Ascending aorta (tissue), 2 donors: Measurements from ENCODE around the gene MAP3K19. TPM values are rescaled to one million over a fixed set of nuclear protein-coding genes. Genes with fewer than 3 reads are reported as not detected.

Source experiments
- DNase-seq, 2 donors: peaks; one replicate each; pipeline ENCODE4 v3.0.0-alpha.2; 2019; ENCODE audit warnings: low spot score in 2 of 2
- H3K27ac ChIP-seq, 2 donors: fragments of 200-600 bp; sonication (generic); one replicate each; pipeline ENCODE4 v1.5.1; 2016 to 2017; ENCODE audit warnings: mild to moderate bottlenecking in 1 of 2
- H3K27me3 ChIP-seq: fragments of 200-600 bp; sonication (generic); one replicate; pipeline ENCODE4 v1.5.1; 2017
- H3K36me3 ChIP-seq, 2 donors: fragments of 200-600 bp; sonication (generic); one replicate each; pipeline ENCODE4 v1.5.1; 2016
- H3K4me1 ChIP-seq, 2 donors: fragments of 200-600 bp; sonication (generic); one replicate each; pipeline ENCODE4 v1.5.1; 2016 to 2017; ENCODE audit warnings: mild to moderate bottlenecking in 1 of 2
- H3K4me3 ChIP-seq, 2 donors: fragments of 200-600 bp; sonication (generic); one replicate each; pipeline ENCODE4 v1.5.1; 2016 to 2017; ENCODE audit warnings: mild to moderate bottlenecking in 1 of 2
- H3K9me3 ChIP-seq, 2 donors: fragments of 200-600 bp; sonication (generic); one replicate each; pipeline ENCODE4 v1.5.1; 2016
- intact Hi-C: fragments of 100-400 bp; cut with DNase I; formaldehyde crosslinking; loops from one replicate; pipeline ENCODE4 v1.15.1; 2023
- total RNA-seq: library from RNA; depleted of rRNA; stranded (reverse); fragments of >200 nt; gene quantifications from one replicate; pipeline ENCODE4 v1.1.0, GENCODE V29; 2016
- TF ChIP-seq, protein P1 (sequence below), 3 experiments: fragments of 200-600 bp in 2 of 3; fragments of 450-650 bp in 1 of 3; sonication (generic) in 2 of 3; IDR thresholded peaks; one replicate each; pipeline ENCODE4 v1.5.1; 2016 to 2019; ENCODE audit warnings: antibody characterized with exemption in 3 of 3, mild to moderate bottlenecking in 1 of 3, moderate library complexity in 1 of 3

The MAP3K19 gene
- total RNA-seq, 1 donor from 2014 or later, result not detected

DNA sequence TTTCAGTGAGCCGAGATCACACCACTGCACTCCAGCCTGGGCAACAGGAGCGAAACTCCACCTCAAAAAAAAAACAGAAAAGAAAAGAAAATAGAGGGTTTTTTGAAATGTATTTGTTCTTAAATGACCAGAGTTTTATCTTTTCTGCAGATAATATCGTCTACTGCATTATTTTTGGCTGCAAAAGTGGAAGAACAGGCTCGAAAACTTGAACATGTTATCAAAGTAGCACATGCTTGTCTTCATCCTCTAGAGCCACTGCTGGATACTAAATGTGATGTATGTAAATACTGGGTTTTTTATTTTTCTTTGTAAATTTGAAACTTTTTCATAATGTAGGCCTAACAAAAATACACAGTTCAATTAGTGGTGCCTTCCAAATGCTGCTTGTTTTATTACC, 110.6 kb downstream of the MAP3K19 start:
- no peak overlapping the region for H3K27ac ChIP-seq
- H3K4me1 ChIP-seq, result peaks cover 0 to 15% of the 10 kb centered on the region in 2 donors
- peaks cover 26 to 33% of the 10 kb centered on the region in 2 donors for H3K36me3 ChIP-seq
- intact Hi-C loops, result no loop called here
- H3K27me3 ChIP-seq, result no peaks in the 10 kb centered on the region
- TF ChIP-seq, protein P1, sequence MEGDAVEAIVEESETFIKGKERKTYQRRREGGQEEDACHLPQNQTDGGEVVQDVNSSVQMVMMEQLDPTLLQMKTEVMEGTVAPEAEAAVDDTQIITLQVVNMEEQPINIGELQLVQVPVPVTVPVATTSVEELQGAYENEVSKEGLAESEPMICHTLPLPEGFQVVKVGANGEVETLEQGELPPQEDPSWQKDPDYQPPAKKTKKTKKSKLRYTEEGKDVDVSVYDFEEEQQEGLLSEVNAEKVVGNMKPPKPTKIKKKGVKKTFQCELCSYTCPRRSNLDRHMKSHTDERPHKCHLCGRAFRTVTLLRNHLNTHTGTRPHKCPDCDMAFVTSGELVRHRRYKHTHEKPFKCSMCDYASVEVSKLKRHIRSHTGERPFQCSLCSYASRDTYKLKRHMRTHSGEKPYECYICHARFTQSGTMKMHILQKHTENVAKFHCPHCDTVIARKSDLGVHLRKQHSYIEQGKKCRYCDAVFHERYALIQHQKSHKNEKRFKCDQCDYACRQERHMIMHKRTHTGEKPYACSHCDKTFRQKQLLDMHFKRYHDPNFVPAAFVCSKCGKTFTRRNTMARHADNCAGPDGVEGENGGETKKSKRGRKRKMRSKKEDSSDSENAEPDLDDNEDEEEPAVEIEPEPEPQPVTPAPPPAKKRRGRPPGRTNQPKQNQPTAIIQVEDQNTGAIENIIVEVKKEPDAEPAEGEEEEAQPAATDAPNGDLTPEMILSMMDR (IDR thresholded peaks at IDR 0.05), result no peak
- no peak for DNase-seq
- no peak overlapping the region for H3K4me3 ChIP-seq
- no peaks in the 10 kb centered on the region for H3K9me3 ChIP-seq

DNA sequence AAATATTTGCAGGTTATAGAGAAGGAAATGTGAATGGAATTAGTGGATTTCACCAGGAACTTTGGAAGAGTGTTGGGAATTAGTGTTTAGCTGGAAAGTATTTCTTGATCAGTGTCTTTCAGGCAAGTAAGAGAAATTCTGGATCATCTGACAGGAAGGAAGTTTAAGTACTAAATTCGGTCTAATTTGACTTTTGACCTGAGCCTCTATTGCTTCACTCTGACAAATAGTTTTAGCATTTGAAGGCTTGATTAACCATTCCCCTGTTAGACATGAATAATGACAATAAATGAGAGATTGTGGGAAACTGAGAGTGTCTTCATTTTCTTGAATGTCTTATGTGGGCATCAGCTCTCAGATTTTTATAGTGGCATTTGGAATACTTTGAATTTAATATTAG, 112.6 kb downstream of the MAP3K19 start:
- Histone ChIP-seq H3K27me3 (no peaks in the 10 kb centered on the region), H3K4me1 (peaks cover 0 to 15% of the 10 kb centered on the region in 2 donors), H3K9me3 (no peaks in the 10 kb centered on the region), H3K36me3 (peaks cover 10 to 19% of the 10 kb centered on the region in 2 donors), H3K4me3 (no peak overlapping the region), H3K27ac (no peak overlapping the region)
- no peak for DNase-seq
- TF ChIP-seq, protein P1 (IDR thresholded peaks at IDR 0.05), result no peak
- intact Hi-C loops, result no loop called here

DNA sequence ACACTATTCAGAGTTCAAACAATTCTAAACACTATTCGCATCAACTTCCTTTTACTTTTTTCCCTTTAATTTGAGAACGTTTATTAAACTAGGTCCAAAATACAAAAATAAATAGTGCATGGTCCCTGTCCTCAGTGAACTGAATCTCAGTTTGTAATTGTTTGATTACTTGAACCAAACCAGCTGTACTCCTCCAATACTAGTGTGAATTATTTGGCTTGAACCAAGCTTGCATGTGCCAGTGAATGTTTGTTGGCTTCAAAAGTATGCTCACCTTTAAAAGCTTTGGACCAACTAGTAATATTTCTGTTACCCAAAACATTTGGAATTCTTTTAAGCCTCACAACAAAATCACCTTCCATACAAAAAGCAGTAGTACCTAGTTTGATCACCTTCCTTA, 113.1 kb downstream of the MAP3K19 start:
- Histone ChIP-seq H3K9me3 (no peaks in the 10 kb centered on the region), H3K4me3 (no peak overlapping the region), H3K36me3 (peaks cover 9 to 14% of the 10 kb centered on the region in 2 donors), H3K4me1 (peaks cover 0 to 15% of the 10 kb centered on the region in 2 donors), H3K27me3 (no peaks in the 10 kb centered on the region), H3K27ac (no peak overlapping the region)
- no peak for DNase-seq
- intact Hi-C loops, result no loop called here
- TF ChIP-seq, protein P1 (IDR thresholded peaks at IDR 0.05), result no peak

DNA sequence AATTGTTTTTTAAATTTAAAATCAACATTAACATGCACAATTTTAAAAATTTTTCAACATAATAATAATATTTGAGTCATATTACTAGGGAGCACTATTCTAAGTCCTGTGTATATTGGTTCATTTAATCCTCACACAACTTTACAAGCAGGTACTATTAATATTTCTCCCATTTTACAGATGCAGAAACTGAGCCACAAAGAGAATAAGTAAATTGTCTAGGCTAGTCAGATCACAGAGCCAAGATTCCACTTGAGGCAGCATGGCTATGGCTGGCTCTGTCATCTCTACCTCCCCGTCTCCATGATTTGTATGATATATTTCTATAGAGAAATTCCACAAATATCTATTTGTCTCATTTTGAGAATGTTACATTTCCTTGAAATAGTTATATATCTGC, 113.5 kb downstream of the MAP3K19 start:
- peaks cover 0 to 15% of the 10 kb centered on the region in 2 donors for H3K4me1 ChIP-seq

DNA sequence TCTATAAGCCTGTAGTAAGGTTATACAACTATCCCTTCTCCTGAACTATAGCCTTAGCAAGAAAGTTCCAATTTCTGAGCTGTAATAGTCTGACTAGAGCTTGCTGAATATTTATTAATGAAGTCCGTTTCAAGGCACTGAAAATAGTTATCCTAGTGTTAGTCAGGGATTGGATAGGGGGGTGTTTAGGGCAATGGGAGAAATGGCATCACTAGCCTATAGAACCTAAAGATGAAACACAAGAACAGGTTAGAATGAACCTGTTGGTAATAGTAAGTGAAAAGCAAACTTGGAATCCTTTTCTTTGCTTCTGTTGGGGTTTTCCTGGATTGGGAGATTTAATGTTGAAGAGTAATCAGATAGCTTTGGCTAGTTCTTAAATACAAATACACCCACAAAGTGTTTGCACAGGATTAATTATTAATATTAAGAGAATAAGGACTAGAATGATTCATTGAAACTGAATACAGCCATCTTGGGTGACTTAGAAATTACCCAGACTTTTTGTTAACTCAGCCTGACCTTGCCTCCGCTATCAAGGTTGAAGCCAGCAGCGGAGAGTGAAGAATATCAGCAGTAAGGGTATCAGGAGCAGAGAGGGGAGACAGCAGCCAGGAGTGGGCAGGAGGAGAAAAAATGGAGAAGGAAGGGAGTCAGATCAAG, 114.3 kb downstream of the MAP3K19 start:
- H3K36me3 ChIP-seq, result peaks cover 2 to 9% of the 10 kb centered on the region in 2 donors
- H3K27me3 ChIP-seq, result no peaks in the 10 kb centered on the region
- intact Hi-C loops, result no loop called here
- H3K9me3 ChIP-seq, result no peaks in the 10 kb centered on the region
- no peak for DNase-seq
- TF ChIP-seq, protein P1 (IDR thresholded peaks at IDR 0.05), result no peak
- H3K4me3 ChIP-seq, result no peak overlapping the region
- no peak overlapping the region for H3K27ac ChIP-seq
- H3K4me1 ChIP-seq, result peaks cover 0 to 15% of the 10 kb centered on the region in 2 donors

More for the DNA sequence above, 113.5 kb downstream of the MAP3K19 start:
- Histone ChIP-seq H3K27me3 (no peaks in the 10 kb centered on the region), H3K36me3 (peaks cover 9 to 10% of the 10 kb centered on the region in 2 donors), H3K9me3 (no peaks in the 10 kb centered on the region), H3K4me3 (no peak overlapping the region), H3K27ac (no peak overlapping the region)
- TF ChIP-seq, protein P1 (IDR thresholded peaks at IDR 0.05), result no peak
- intact Hi-C loops, result no loop called here
- DNase-seq, result no peak
